ENCODE data around the gene CCDC6. TPM values are rescaled to one million over a fixed set of nuclear protein-coding genes. Genes with fewer than 3 reads are reported as not detected.
"Not testable (repeated sequence)": the region's sequence is repeated elsewhere in the genome, so short reads cannot be mapped to it uniquely, and the experiment has no call there.

The CCDC6 gene
- total RNA-seq, 1 donor from 2014 or later = 42.7 TPM

DNA sequence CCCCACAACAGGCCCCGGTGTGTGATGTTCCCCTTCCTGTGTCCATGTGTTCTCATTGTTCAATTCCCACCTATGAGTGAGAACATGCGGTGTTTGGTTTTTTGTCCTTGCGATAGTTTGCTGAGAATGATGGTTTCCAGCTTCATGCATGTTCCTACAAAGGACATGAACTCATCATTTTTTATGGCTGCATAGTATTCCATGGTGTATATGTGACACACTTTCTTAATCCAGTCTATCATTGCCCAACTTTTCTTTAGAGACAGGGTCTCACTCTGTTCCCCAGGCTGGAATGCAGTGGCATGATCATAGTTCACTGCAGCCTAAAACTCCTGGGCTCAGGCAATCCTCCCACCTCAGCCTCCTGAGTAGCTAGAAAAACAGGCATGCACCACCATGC, 120.9 kb downstream of the CCDC6 start:
- H3K4me3 ChIP-seq (ENCODE audit: low read depth, low read length); H3K27me3 ChIP-seq (ENCODE audit: control insufficient read depth, insufficient read depth, low read length); DNase-seq (ENCODE audit: low read depth); H3K36me3 ChIP-seq (ENCODE audit: control insufficient read depth, insufficient read depth, low read length): not testable (repeated sequence)

DNA sequence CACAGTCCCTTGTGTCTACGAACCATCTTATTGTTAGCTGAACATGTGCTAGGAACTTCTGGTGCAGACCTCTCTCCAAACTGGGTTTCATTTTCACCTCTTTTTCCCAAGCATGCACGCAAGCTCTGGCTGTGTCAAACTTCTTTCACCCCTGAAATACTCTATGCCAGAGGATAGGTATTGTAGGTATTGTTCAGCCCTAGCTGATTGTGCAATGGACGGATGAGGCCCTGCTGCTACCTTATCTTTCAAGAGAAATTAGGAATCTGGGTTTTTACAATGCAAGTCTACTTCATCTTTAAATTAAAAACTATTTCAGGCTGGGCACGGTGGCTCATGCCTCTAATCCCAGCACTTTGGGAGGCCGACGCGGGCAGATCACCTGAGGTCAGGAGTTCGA, 124.8 kb downstream of the CCDC6 start:
- Histone ChIP-seq H3K36me3 (ENCODE audit: control insufficient read depth, insufficient read depth, low read length) (no peaks in the 10 kb centered on the region), H3K4me3 (ENCODE audit: low read depth, low read length) (no peak overlapping the region), H3K27me3 (ENCODE audit: control insufficient read depth, insufficient read depth, low read length) (no peaks in the 10 kb centered on the region)
- TF ChIP-seq, protein P1, sequence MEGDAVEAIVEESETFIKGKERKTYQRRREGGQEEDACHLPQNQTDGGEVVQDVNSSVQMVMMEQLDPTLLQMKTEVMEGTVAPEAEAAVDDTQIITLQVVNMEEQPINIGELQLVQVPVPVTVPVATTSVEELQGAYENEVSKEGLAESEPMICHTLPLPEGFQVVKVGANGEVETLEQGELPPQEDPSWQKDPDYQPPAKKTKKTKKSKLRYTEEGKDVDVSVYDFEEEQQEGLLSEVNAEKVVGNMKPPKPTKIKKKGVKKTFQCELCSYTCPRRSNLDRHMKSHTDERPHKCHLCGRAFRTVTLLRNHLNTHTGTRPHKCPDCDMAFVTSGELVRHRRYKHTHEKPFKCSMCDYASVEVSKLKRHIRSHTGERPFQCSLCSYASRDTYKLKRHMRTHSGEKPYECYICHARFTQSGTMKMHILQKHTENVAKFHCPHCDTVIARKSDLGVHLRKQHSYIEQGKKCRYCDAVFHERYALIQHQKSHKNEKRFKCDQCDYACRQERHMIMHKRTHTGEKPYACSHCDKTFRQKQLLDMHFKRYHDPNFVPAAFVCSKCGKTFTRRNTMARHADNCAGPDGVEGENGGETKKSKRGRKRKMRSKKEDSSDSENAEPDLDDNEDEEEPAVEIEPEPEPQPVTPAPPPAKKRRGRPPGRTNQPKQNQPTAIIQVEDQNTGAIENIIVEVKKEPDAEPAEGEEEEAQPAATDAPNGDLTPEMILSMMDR (IDR thresholded peaks at IDR 0.05; ENCODE audit: insufficient read depth, low read length, poor library complexity, severe bottlenecking) = no peak
- DNase-seq (ENCODE audit: low read depth) = no peak

- Histone ChIP-seq H3K36me3 (ENCODE audit: control insufficient read depth, insufficient read depth, low read length) (no peaks in the 10 kb centered on the region), H3K27me3 (ENCODE audit: control insufficient read depth, insufficient read depth, low read length) (no peaks in the 10 kb centered on the region), H3K4me3 (ENCODE audit: low read depth, low read length) (no peak overlapping the region)
- TF ChIP-seq, protein P1 (IDR thresholded peaks at IDR 0.05; ENCODE audit: insufficient read depth, low read length, poor library complexity, severe bottlenecking) = no peak
- DNase-seq (ENCODE audit: low read depth) = no peak
Measured at GRCh38 chr10:59779756-59780533, 126.4 kb downstream of the CCDC6 start.

DNA sequence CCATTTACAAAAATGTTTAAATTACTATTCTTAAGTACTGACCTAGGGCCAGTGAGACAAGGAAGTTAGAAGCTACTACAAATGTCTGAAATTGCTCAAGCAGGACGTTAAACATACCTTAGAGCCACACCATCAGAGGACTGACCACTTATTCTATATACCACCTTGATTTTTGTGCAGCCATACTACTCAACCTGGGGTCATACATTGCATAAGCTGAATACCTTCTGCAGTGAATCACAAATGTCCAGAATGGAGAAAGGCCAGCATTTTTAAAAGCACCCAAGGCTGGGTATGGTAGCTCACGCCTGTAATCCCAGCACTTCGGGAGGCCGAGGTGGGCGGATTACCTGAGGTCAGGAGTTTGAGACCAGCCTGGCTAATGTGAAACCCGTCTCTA, 131.9 kb downstream of the CCDC6 start:
- no peak for DNase-seq (ENCODE audit: low read depth)
- Histone ChIP-seq H3K36me3 (ENCODE audit: control insufficient read depth, insufficient read depth, low read length) (no peaks in the 10 kb centered on the region), H3K27me3 (ENCODE audit: control insufficient read depth, insufficient read depth, low read length) (no peaks in the 10 kb centered on the region), H3K4me3 (ENCODE audit: low read depth, low read length) (no peak overlapping the region)
- TF ChIP-seq, protein P1 (IDR thresholded peaks at IDR 0.05; ENCODE audit: insufficient read depth, low read length, poor library complexity, severe bottlenecking) = no peak

- no peak overlapping the region for H3K4me3 ChIP-seq (ENCODE audit: low read depth, low read length)
- H3K36me3 ChIP-seq (ENCODE audit: control insufficient read depth, insufficient read depth, low read length) = no peaks in the 10 kb centered on the region
- H3K27me3 ChIP-seq (ENCODE audit: control insufficient read depth, insufficient read depth, low read length) = no peaks in the 10 kb centered on the region
- TF ChIP-seq, protein P1 (IDR thresholded peaks at IDR 0.05; ENCODE audit: insufficient read depth, low read length, poor library complexity, severe bottlenecking) = no peak
- DNase-seq (ENCODE audit: low read depth) = no peak
Measured at GRCh38 chr10:59773088-59773487, 133.3 kb downstream of the CCDC6 start.

GRCh38 chr10:59771162-59771807, 135.1 kb downstream of the CCDC6 start:
- TF ChIP-seq, protein P1 (IDR thresholded peaks at IDR 0.05; ENCODE audit: insufficient read depth, low read length, poor library complexity, severe bottlenecking) = no peak
- no peak for DNase-seq (ENCODE audit: low read depth)
- Histone ChIP-seq H3K27me3 (ENCODE audit: control insufficient read depth, insufficient read depth, low read length) (no peaks in the 10 kb centered on the region), H3K4me3 (ENCODE audit: low read depth, low read length) (no peak overlapping the region), H3K36me3 (ENCODE audit: control insufficient read depth, insufficient read depth, low read length) (no peaks in the 10 kb centered on the region)
